Measurements from ENCODE around the gene HECW1.

DNA sequence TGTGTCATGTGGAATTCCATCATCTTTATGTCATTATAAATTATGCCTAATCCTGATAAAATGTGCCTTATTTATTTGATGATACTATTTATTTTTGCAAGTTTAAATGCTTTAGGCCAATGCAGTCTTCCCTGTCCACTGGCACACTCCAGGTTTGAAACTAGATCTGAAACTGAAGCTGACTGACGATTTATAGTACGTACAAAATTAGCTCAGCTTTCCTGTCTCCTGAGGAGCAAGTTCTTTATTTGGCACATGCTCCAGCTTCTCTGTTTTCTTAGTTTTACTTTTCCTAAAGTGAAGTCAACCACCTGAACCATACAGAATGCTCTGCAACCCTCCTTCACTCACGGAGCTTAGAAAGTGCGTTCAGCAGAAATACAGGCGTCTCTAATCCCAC is 164.1 kb downstream of the HECW1 start:
- TF ChIP-seq CTCF (conservative IDR thresholded peaks at IDR 0.05; ENCODE audit: low read length) (no peak), EZH2phosphoT487 (IDR thresholded peaks at IDR 0.05; ENCODE audit: borderline replicate concordance) (no peak)
